ENCODE results near the gene ZNF140.

DNA sequence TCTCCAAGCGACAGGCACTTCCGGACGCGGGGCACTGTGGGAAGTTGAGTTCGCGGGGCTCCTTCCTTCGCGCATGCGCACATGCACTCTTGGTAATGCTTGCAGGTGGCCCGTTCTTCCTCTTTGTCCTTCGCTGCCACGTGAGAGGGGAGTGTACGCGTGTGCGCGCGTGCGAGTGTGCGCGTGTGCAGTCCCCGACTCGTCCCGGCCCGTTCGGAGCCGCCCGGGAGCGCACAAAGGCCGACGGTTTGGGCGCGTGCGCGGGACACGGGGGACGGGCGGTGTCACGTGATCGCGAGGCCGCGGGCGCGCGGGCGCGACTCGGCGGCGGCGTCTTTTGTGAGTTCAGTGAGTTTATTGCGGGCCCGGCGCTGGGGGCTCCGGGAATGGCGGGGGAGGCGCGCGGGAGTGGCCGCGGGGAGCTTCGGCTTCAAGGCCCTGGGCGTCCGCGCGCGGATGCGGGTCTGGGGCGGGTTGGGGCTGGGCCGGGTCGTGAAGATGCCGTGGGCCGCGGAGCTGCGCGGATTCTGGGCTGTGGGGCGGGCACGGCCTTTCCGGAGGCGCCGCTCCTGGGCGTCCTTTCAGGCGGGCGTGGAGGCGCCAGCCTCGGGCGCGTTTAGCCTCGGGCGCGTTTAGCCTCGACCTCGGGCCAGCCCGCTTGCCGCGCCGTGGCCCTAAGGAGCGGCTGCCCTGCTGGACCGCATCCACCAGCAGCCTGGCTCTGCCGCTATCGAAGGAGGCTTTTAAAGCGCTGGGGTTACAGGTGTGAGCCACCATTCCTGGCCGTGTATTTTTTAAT is 43.3 kb upstream of the ZNF140 start, which contains the start of gene ZNF84:
- TF ChIP-seq, protein P1, sequence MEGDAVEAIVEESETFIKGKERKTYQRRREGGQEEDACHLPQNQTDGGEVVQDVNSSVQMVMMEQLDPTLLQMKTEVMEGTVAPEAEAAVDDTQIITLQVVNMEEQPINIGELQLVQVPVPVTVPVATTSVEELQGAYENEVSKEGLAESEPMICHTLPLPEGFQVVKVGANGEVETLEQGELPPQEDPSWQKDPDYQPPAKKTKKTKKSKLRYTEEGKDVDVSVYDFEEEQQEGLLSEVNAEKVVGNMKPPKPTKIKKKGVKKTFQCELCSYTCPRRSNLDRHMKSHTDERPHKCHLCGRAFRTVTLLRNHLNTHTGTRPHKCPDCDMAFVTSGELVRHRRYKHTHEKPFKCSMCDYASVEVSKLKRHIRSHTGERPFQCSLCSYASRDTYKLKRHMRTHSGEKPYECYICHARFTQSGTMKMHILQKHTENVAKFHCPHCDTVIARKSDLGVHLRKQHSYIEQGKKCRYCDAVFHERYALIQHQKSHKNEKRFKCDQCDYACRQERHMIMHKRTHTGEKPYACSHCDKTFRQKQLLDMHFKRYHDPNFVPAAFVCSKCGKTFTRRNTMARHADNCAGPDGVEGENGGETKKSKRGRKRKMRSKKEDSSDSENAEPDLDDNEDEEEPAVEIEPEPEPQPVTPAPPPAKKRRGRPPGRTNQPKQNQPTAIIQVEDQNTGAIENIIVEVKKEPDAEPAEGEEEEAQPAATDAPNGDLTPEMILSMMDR (IDR thresholded peaks at IDR 0.05; ENCODE audit: insufficient read depth, low read depth, low read length), result no peak
- TF ChIP-seq EZH2 (IDR thresholded peaks at IDR 0.05; ENCODE audit: insufficient read depth, low read length), result no peak
